Activated CD8-positive, alpha-beta memory T cell treated with anti-CD3 and anti-CD28 coated beads for 24 hours (primary cell): ENCODE results near the gene DDX43.
"Not testable (repeated sequence)": the region's sequence is repeated elsewhere in the genome, so short reads cannot be mapped to it uniquely, and the experiment has no call there.

Experiments used
- DNase-seq: peaks from one replicate; pipeline ENCODE4 v3.0.0-alpha.2; 2020

DDX43 gene

DNA sequence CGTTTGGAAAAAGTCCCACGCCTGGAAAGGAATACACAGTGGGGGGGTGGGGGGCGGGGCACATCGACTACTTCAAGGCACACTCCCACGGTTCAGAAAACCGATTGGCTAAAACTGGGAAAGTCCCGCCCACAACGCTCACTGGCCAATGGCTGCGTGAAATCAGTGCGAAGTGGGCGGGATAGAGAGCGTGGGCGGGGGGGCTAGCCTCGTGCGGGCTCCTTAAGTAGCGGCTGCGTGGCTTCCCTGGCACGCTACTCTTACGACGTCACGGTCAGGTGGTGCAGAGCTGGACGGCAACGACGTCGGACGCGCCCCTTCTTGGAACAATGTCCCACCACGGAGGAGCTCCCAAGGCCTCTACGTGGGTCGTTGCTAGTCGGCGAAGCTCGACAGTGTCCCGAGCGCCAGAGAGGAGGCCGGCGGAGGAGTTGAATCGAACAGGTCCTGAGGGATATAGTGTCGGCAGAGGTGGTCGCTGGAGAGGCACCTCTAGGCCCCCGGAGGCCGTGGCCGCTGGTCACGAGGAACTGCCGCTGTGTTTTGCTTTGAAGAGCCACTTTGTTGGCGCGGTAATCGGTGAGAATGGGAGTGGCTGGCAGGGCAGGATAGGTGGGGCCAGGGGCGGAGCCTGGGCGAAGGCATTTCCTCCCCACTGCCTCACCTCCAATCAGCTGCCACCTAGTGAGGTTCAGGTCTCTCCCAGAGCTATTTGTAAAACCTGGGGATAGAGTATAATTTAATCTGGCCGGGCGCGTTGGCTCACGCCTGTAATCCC lies at the start of gene DDX43:
DDX43 (plus strand) TSS at position 252 of the 778 bp plus-strand sequence; CDS start at position 330, 78 bp downstream.
- no peak for DNase-seq

DNA sequence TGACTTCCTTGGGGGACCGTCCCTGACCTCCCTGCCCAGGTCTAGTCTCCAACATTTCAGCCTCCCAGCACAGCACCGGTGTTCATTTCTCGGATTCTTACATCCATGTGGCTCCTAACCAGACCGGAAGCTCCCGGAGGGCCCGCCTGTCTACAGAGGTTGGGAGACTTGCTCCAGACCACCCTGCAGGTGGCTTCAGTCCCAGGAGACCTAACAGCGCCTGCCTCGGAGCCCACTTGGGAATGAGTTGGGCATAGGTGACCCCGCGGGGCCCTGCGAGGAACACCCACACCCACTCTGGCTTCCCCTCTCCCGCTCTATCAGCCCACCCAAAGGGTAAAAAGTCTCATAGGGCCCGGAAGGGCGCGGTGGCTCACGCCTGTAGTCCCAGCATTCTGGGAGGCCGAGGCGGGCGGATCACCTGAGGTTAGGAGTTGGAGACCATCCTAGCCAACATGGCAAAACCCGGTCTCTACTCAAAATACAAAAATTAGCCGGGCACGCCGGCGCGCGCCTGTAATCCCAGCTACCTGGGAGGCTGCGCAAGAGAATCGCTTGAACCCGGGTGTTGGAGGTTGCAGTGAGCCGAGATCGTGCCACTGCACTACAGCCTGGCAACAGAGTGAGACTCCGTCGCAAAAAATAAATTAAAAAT lies 46.0 kb upstream of the DDX43 start:
- DNase-seq = no peak

DNA sequence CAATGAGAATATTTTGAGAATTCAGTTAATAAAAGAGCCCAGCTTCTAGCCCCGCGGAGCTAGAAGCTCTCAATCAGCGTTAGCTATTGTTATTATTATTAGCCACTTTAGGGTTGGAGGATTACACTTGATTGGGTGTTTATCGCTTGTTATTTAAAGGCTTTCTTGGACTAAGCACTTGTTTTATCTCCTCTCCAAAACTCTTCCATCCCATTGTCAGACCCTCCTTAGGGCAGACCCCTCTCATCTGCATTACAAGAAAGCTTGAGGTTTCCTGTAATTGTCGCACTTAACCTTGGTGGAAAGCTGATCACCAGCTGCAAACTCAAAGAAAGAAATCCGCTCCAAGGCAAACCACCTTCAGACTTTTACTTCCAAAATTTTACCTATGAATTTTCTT lies 45.3 kb upstream of the DDX43 start:
- no peak for DNase-seq

DNA sequence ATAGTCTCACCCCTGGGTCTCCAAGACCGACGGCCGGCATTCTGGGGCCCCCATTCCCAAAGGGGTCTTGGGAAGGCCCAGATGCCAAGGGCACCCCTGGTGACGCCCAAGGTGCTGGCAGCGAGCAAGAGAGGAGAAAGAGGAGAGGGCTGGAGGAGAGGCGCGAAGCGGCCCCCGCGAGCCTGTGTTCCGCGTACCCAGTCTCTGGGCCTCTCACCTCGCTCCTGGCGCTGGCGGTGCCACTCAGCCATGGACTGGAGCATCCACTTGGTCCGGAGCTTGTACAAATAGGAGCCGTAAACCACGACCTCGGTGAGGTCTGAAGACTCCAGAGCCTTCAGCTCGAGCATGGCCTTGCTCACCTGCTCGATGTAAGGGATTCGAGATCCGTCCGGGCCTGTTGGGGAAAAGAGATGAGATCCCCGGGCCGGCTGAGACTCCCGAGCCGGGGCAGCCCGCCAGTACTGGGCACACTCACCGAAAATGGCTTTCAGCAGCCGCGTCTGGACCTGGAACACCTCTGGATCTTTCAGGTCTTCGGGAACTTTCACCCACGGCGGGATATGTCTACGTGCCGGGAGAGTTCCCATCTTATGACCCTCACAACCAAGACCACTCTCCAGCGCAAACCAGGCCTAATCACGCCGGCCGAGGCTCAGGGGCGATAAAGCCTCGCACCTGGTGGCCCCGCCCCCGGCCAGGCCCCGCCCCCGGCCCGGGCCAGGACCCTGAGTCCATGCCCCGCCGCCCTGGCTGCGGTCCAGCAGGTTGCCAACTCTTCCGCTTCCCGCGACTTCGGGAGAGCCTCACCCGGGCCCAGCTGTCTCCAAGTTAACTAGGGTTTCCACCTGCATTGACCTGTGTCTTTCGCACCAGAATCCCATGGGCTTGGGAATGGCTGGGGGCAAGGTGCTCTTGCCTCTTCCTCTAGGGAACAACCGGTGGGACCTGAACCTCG lies 40.7 kb upstream of the DDX43 start, which contains the start of gene DPPA5:
DPPA5 (minus strand) TSS at position 641 of the 958 bp plus-strand sequence; CDS start at position 590, 51 bp downstream.
- DNase-seq = no peak

DNA sequence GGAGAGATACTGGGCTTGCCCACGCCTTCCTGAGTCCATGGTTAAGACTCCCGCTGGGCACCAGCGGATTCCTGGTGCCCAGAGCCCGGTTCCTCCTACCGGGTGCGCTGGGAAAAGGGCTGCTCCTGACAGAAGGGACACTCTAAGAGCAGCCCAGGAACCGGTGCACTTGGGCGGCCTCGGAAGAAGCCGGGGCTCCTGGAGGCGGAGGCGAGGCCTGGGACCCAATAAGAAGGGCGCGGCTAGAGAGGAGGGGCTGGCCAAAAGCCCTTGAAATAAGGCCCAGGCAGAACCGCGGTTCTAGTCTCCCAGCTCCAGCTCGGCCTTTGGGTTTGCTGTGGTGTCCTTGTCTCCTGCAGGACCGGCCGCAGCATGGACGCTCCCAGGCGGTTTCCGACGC lies 32.3 kb upstream of the DDX43 start, which contains the start of gene KHDC3L:
KHDC3L (plus strand) TSS at position 301 of the 400 bp plus-strand sequence; CDS start at position 373, 72 bp downstream.
- DNase-seq = no peak

DNA sequence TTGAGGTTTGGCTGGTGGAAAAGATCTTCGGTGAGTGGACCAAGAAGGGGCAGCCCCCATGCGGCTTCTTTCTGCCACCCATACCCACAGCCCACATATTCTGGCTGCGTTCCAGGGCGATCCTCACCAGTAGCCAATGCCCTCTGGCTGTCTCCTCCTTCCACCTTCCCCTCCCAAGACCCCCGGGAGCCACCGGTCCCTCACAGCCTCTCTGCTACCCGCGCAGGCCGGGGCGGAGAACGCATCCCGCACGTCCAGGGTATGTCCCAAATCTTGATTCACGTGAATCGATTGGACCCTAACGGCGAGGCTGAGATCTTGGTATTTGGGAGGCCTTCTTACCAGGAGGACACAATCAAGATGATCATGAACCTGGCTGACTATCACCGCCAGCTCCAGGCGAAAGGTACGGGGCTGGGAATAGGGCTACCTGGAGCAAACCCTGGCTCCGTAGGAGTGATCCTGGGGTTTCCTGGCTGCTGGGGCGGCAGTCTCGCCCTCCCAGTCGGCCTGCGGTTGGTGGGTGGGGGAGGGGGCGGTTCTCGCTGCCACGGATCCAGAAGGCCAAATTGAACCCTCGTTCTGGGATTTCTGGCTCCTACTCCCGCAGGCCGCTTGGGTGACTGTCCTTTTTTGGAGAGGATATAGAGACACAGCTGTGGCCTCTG lies 31.6 kb upstream of the DDX43 start:
- DNase-seq = no peak

DNA sequence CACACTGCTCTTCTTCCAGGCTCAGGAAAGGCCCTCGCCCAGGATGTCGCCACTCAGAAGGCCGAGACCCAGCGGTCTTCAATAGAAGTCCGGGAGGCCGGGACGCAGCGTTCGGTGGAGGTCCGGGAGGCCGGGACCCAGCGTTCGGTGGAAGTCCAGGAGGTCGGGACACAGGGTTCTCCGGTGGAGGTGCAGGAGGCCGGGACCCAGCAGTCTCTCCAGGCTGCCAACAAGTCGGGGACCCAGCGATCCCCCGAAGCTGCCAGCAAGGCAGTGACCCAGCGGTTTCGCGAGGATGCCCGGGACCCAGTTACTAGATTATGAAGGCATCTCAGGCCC lies 31.1 kb upstream of the DDX43 start:
- DNase-seq = no peak

DNA sequence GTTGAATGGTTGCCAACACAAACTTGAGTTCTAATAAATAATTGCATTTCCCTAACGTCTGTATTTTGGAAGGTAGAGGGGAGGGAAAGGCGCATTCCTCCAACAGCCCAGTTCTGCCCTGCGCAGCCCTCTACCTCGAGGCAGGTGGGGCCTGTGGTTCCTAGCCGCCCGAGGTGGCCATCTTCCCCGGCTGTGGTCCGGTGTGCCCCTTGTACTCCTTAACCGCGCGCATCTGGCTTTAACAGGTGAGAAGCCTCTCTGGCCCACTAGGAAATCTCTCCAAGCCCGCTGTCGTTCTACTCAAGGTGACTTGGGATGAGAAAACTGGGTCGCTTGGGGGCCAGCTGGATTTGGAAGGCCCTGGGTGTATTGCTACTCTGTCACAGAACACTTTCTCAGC lies 30.5 kb upstream of the DDX43 start:
- no peak for DNase-seq

DNA sequence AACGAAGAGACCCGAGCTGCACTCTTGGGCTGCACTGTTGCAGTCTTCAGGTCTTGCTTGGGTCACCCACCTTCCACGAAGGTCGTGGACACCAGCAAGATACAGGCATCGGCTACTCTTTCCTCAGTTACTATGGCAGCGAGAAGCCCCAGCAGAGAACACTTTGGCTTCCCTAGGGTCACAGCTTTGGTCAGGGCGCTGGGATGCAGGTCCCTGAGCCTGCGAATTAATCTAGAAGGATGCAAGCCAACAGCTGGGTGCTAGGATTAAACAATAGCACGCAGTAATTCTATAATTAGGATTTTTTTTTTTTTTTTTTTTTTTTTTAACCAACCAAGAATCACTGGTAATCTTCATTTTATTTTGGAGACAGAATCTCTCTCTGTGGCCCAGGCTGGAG lies 30.1 kb upstream of the DDX43 start:
- no peak for DNase-seq

DNA sequence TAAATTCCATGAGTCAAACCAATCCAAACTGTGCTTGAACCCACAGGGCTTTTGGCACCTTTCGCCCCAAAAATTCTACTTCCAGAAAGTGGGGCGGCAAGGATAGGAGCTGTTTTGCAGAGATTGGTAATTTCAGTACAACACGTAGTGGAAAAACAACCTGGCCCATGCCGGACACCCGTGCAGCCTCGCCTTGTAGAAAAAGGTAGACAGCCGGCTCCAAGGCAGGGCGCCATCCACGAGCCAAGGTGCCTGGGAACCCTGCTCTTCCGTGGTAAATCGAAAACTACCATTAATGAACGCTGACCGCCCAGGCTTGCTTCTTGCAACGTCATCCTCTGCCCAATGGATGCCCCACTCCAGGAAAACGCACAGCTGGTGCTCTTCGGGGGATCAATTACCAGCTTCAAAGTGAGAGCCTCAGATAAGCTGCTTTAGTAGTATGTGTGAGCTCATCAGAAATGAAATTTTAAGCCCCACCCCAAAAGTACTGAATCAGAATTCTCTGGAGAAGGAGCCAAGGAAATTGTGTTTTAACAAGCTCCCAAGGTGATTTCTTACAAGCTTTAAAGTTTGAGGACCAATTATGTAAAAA lies 26.8 kb upstream of the DDX43 start:
- no peak for DNase-seq

DNA sequence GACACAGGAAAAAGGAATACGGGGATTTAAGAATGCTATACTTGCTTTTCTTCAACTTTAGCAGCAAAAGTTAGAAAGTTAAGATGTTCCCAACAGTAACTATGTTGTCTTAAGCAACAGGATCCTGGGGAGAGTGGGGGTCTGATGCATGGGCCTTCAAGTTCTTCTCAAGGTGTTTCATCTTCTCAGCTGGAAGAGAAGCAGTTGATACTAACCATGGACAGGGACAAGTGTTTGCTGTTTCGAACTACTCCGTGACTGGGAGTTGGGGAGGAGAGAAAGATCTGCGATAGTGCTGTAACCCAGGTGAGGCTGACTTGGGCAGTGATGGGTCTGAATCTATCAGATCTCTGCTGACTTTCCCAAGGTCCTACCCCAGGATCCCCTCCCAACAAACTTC lies 26.0 kb upstream of the DDX43 start:
- no peak for DNase-seq

DNA sequence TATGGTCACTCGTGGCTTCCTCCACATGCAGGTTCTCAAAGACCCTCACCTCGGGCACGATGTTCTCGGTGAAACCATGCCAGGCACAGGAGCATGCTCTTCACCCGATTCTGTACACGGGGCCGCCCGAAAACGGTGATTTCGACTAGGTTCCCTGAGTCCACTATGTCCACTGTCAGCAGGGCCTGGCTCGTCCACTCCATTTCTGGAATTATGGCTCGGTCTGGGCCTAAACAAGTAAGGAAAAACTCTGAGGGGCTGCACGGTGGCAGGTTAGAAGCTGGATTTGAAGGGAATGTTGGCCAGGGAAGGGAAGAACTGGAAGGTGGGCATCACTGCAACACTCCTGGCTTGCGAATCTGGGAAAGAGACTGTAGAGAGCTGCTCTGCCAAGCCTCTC lies 25.5 kb upstream of the DDX43 start:
- no peak for DNase-seq

DNA sequence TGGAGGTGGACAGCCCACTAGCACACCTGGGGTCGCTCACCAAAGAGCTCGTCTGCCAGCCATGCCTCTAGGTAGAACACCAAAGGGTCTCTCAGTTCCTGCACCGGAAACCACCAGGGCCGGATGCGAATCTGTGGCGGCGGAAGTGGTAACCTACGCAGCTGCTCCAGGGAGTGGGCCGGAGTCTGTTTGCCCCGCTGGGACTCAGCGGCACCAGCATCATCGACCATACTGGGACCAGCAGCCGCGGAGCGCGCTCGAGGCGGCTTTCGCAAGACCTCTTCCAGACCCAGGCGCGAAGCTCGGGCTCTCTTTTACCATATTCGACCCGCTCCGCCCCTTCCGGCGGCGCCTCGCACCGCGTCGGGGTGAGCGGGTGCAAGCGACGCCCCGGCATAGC lies 25.1 kb upstream of the DDX43 start, which contains the start of gene OOEP:
OOEP (minus strand) TSS at position 335 of the 400 bp plus-strand sequence; CDS start at position 230, 105 bp downstream.
- DNase-seq = no peak

DNA sequence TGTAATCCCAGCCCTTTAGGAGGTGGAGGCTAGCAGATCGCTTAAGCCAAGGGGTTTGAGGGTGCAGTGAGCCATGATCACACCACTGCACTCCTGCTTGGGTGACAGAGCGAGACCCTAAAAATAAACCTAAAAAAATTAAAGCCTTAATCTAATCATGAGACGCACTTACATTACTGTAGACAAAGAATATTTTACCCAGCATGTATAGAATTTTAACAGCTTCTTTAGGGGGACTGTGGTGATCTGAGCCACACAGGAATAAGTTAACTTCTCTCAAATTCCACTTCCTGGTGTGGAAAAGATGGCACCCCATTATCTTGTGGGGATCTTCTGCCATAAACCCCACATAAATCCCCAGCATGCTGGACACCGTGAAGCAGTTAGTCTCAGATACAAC lies 22.6 kb upstream of the DDX43 start:
- DNase-seq = no peak

DNA sequence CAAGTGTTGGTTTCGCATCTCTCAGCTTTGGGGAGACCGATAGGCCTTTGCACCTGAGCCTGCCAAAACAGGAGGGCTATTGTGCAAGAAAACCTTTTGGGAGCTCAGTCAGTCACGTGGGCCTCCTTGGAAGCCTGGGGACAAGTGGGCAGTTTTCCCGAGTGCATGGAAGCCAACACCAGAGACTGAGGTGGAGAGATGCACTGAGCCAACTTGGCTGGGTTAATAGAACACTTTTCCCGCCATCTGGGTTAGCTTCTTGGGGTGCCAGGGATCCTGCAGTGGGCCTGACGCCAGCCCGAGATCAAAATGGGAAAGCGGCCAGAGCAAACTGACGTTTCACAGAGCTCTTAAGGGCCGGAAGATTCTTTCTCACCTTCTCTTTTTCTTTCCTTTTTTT lies 22.1 kb upstream of the DDX43 start:
- DNase-seq = no peak

DNA sequence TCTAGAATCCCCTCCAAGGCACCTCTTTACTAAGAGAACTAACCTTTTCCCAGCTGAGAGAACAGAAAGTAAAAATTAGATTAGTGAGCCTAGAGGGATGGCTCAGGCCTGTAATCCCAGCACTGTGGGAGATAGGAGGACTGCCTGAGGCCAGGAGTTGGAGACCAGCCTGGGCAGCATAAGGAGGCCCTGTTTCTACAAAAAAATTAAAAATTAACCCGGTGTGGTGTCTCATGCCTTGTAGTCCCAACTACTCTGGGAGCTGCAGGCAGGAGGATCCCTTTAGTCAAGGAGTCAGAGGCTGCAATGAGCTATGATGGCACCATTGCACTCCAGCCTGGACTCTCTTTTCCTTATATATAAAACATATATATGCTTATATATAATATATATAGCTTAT lies 19.4 kb upstream of the DDX43 start:
- DNase-seq = no peak

DNA sequence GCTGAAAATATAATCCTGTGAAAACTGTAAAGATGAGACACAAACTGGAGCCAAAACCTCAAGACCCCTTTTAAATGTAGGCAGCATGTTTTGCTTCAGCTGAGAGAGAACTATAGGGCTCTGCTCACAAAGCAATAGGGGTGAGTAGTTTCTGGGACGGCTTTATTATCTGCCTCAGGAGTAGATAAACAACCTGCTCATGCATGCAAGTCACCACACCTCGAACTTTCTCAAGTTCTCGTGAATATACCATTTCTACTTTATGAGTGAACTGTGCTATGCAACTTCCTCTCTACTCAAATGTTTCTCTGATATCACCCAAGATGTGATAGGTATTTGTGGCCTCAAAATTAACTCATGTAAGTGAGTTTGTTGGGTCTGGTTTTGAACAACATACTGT lies 17.4 kb upstream of the DDX43 start:
- DNase-seq = no peak

DNA sequence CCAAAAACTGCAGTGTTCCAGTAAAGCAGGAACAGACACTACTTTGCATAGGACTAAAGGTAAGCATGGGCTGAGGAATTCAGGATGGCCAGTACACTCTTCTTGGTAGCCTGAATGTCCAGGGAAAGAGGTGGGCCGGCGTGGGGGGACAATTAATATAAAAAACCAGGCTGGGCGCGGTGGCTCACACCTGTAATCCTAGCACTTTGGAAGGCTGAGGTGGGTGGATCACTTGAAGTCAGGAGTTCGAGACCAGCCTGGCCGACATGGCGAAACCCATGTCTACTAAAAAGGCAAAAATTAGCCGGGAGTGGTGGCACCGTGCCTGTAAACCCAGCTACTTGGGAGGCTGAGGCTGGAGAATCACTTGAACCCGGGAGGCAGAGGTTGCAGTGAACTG lies 13.1 kb upstream of the DDX43 start:
- DNase-seq = not testable (repeated sequence)

DNA sequence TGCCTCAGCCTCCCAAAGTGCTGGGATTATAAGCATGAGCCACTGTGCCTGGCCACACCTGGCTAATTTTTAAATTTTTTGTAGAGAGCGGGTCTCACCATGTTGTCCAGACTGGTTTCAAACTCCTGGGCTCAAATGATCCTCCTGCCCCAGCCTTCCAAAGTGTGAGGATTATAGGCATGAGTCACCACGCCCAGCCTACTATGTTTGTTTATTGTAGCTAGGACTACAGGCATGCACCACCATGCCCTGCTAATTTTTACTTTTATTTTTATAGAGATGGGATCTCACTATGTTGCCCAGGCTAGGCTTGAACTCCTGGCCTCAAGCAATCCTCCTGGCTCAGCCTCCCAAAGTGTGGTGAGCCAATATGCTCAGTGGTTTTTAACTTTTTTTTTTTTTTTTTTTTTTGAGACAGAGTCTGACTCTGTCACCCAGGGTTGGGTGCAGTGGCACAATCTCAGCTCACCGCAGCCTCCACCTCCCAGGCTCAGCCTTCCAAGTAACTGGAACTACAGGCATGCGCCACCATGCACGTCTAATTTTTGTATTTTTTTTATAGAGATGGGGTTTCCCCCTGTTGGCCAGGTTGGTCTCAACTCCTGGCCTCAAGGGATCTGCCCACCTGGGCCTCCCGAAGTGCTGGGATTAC lies 12.0 kb upstream of the DDX43 start:
- DNase-seq = no peak

DNA sequence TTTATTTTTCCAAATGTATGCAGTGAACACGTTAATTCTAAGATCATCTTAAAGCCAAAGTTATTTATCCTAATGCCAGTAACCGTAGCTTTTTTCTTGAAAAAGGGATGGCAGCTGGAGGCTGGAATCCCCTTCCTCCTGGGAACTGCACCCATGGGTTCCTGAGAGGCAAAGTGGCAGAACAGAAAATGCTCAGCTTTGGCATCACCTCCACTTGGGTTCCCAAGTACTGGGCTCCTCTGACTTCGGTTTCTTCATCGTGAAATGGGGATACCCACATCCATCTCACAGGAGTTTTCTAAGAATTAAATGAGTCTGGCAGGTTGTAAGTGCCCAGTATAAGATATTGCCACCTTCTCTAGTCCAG lies 6.2 kb upstream of the DDX43 start:
- DNase-seq = no peak

DNA sequence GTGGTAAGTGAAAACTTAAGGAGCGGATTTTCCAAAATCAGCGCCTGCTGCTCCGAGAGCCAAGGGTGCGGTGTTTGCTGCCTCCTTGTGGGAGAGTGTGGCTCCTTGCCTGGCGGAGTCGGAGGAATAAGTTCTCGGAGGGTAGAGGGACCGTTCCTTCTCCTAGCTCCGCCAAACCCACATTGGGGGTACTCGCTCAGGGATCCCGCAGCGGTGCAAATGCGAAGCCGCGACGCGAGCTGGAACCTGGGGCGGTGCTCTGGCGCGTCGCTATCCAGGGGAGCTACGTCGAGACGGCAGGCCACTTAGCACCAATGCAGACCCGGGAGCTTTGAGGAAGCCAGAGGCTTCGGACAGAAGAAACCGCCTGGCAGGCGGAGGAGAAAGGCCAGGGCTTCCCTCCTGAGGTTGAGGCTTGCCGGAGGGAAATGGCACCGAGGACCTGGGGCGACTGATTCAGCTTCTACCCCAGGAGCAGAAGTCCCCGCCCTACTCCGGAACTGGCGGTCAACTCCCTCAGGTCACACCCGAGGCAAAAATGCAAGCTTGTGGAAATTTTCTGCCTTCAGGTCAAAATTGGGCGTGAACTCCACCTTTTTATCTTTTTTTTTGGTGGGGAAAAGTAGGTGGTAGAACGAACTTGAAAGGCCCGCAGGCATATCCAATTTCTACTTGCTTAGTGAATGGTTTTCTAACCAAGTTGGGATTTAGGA lies 5.7 kb upstream of the DDX43 start:
- peak; percentile 75 for DNase-seq
